AG09319 (cell line): ENCODE measurements around the gene RECQL5.

Experiments used
- DNase-seq: peaks from one replicate; pipeline ENCODE4 v3.0.0-alpha.2; 2010; ENCODE audit warnings: low read depth; ENCODE audit errors: extremely low read depth
- TF ChIP-seq, protein P1 (sequence below): IDR thresholded peaks from 2 replicates; pipeline ENCODE4 v1.5.1; 2011; ENCODE audit warnings: low read depth, mild to moderate bottlenecking, inconsistent platforms, low read length, moderate library complexity

The RECQL5 gene

DNA sequence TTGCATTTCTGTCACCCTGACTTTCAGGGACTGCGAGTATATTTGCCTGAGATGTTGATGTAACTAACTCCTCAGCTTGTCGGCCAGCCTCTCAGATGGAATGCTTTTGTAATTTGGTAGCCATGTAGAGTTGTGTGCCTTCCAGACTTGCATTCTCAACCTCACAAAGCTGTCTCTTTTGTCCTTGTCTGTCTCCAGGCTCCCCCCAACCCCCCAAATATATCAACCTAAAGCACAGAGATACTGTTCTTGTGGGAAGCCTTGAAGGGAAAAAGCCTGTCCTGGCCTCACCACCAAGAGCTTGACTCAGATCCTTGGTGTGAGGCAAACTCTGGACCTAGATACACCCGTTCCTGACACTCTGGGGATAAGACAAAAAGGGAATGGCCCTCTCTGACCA lies 18.5 kb upstream of the RECQL5 start:
- TF ChIP-seq, protein P1, sequence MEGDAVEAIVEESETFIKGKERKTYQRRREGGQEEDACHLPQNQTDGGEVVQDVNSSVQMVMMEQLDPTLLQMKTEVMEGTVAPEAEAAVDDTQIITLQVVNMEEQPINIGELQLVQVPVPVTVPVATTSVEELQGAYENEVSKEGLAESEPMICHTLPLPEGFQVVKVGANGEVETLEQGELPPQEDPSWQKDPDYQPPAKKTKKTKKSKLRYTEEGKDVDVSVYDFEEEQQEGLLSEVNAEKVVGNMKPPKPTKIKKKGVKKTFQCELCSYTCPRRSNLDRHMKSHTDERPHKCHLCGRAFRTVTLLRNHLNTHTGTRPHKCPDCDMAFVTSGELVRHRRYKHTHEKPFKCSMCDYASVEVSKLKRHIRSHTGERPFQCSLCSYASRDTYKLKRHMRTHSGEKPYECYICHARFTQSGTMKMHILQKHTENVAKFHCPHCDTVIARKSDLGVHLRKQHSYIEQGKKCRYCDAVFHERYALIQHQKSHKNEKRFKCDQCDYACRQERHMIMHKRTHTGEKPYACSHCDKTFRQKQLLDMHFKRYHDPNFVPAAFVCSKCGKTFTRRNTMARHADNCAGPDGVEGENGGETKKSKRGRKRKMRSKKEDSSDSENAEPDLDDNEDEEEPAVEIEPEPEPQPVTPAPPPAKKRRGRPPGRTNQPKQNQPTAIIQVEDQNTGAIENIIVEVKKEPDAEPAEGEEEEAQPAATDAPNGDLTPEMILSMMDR: no peak
- DNase-seq: no peak

DNA sequence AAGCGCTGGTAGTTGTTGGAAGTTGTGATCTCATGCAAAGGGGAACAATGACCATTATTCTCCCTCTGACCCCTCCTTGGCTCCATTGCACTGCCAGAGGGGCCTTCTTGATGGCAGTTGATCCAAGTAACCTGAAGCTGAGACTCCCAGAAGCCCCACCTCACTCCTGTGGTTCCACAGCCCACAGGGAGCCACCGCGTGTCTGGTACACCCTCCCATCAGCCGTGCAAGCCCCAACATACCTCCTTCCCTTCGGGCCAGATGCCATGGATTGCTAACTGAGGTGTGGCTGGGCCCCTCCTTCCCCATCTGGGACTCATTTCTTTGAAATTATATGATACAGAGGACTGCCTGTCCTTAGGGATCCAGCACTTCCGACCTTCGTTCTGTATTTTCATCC lies 18.0 kb upstream of the RECQL5 start:
- TF ChIP-seq, protein P1: no peak
- DNase-seq: no peak

DNA sequence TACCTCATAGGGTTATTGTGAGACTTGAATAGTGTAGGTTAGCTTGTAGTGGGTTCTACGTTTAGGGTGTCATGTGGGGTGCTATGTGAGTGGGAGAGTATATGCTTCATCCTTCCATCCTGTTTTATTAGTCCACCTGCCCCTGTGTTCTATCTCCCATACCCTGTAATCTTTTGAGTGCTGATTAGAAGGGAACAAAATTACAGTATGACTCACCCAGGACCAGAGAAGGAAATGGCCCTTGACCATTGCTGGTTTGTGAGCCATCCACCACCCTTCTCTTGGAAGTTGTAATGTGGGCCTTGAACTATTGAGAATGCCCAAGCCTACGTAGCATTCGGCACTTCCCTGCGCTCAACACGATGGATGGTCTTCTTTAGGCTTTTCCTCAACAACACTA lies 17.3 kb upstream of the RECQL5 start:
- TF ChIP-seq, protein P1: no peak
- DNase-seq: no peak

DNA sequence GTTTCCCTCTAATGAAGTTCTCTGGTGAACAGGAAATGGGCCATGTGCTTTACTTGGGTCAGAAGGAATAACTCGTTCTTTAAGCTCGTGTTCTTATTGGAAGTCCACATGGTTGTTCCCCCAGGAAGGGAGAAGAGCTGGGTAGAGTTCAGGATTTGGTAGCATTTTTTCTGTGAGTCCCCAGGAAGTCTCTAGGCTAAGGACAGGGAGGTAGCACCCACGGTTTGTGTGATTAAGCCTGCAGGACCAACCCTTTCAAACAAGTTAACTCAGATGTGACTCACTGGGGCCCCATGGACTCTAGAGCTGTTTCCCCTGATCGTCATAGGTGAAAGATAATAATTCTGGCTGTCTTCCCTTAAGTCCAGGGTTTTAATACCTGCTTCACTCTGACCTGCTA lies 16.6 kb upstream of the RECQL5 start:
- TF ChIP-seq, protein P1: no peak
- DNase-seq: no peak

DNA sequence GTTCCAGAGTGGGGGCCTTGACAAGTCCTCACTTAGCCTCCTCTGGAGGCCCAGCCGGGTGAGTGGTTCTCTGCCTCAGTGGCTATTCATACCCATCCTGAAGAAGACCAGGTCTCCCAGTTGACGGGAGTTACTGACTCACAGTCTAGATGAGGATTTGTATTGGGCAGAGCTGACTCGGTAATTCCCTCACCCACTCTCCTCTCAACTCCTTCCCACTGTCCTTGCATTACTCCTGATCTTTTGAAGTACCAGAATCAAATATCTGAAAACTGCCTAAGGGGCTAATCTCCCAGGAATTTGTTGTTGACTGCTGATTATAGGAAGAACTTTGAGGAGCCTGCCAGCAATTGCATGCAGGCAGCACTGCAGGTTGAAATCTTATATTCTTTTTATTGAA lies 14.3 kb upstream of the RECQL5 start:
- TF ChIP-seq, protein P1: no peak
- peak; percentile 84 for DNase-seq

DNA sequence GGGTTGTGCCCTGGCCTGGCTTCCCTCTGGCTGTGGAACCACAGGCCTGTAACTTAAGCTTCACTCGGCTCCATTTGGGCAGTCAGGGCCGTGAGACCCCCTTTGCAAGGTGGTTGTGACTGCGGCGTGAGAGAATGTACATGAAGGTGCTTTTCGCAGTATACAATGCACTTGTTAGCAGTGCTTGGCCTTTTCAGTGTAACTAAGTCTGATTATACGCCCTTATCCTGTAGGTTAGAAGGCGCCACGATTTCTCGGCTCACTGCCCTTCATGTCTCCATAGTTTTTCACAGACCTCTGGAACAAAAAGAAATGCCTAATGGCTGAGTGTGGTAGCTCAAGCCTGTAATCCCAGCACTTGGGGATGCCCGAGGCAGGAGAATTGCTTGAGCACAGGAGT lies 13.5 kb upstream of the RECQL5 start:
- no peak for DNase-seq
- TF ChIP-seq, protein P1: no peak

DNA sequence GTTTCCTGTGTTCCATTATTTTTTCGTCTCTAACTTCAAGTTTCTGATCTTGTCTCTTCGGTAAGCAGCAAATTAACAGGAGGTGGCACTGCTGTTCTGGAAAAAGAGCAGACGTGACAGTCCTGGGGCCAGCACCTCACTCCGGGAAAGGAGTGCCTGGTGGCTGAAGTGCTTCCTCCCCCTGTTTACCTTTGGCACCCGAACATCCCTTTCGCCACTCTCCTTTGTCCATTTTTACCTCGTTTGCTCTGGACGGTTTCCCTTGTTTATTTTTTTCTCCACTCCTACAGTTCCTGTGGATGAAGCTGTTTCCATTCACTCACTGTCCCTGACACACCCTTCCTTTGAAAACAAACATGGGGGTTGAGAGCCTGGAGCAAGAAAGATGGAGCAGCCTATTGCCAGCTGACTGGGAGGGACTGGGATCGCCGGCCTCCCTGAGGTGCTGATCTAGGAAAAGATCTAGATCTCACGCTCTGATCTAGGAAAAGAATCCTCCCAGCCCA lies 12.8 kb upstream of the RECQL5 start:
- TF ChIP-seq, protein P1: peak; percentile 18
- no peak for DNase-seq
